ENCODE data around the gene SCNM1.
A peak's percentile ranks its signal among the peaks of the same experiment; 100 is the strongest.

DNA sequence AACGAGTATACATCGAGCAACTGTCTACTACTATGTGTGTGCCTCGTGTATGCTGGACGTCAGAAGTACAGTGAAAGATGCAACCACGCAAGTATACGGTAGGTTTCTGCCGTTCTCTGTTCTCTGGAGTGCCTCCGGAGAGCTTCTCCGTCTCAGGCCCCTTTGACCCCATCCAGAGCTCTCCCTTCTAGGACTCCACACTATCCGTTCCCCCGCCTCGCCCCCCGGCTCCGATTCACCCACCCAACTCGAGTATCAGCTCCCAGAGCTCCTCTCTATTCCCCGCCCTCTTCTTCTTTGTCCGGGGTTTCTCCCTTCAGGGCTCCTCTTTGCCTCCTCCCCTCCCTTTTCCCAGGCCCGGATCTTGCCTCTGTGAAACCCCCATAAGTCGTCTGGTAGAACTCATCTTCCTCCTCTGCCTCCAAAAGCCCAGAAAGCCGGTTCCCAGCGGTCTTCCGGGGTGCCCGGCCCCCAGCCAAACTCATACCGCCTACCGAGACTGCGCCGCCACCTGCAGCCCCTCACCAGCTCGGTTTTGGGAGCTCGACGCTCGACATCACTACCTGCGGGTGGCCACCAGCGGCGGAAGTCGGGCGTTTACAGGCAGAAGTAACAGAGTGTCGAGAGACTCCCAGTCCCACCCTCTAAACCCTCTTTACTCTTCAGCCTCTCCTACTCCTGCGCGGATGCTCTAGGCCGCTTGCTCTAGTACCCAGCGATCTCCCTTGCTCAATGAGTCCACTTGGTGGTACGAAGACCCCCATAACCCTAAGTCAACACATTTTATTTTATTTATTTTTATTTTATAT, 23.9 kb downstream of the SCNM1 start, which contains the start of gene VPS72:
- TF ChIP-seq EP300 (IDR thresholded peaks at IDR 0.05) (no peak), POLR2A (IDR thresholded peaks at IDR 0.05; ENCODE audit: low read depth) (peak; percentile 8)
- TF ChIP-seq, protein P1, sequence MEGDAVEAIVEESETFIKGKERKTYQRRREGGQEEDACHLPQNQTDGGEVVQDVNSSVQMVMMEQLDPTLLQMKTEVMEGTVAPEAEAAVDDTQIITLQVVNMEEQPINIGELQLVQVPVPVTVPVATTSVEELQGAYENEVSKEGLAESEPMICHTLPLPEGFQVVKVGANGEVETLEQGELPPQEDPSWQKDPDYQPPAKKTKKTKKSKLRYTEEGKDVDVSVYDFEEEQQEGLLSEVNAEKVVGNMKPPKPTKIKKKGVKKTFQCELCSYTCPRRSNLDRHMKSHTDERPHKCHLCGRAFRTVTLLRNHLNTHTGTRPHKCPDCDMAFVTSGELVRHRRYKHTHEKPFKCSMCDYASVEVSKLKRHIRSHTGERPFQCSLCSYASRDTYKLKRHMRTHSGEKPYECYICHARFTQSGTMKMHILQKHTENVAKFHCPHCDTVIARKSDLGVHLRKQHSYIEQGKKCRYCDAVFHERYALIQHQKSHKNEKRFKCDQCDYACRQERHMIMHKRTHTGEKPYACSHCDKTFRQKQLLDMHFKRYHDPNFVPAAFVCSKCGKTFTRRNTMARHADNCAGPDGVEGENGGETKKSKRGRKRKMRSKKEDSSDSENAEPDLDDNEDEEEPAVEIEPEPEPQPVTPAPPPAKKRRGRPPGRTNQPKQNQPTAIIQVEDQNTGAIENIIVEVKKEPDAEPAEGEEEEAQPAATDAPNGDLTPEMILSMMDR (IDR thresholded peaks at IDR 0.05), result peak in 2 of 3 experiments; percentile 38 to 49

Data from esophagus muscularis mucosa (tissue), 4 donors.